Measurements from ENCODE around the gene SIAH2.
A peak's percentile ranks its signal among the peaks of the same experiment; 100 is the strongest.
"Not testable (repeated sequence)": the region's sequence is repeated elsewhere in the genome, so short reads cannot be mapped to it uniquely, and the experiment has no call there.

The SIAH2 gene, protein sequence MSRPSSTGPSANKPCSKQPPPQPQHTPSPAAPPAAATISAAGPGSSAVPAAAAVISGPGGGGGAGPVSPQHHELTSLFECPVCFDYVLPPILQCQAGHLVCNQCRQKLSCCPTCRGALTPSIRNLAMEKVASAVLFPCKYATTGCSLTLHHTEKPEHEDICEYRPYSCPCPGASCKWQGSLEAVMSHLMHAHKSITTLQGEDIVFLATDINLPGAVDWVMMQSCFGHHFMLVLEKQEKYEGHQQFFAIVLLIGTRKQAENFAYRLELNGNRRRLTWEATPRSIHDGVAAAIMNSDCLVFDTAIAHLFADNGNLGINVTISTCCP

DNA sequence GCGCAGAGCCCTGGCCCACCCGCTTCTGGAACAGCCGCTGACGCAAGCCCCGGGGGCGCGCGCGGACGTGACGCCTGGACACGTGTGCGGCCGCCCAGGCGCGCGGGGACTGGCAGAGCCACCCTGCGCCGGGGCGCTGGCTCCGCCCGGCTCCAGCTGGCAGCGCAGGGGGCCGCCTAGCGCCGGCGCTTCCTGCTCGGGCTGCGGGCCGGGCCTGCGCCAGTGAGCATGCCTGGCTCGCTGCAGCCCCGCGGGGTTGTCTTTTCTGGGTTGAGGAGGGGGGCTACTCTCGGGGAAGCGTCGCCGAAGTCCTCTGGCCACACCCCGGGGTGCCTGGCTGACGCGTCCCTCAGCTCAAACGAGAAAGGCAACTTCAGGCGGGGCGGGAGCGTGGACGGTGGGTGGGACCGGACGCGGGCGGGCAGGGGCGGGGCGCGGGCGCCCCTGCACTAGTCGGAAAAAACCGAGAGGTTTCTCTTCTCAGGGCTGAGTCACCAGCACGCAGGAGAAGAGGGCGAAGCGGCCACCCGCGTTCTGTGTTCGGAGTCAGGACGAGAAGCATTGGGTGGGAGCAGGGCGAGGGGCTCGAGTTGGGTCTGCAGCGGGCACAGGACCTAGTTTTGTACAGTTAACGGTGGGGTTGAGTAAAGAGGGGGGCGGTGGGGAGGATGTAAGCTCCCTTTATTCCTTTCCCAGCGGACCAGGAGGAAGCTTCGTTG lies at the start of gene SIAH2:
Gene SIAH2, minus strand, starts transcription at position 48 of the 719 bp plus-strand sequence. CDS start 320 bp downstream, outside the sequence.
- no peaks in the 10 kb centered on the region for H3K27me3 ChIP-seq (ENCODE audit: control insufficient read depth in 1 of 2, insufficient read depth in 2 of 2, low read length in 2 of 2)
- H3K4me3 ChIP-seq (ENCODE audit: low read length in 2 of 2), result peak within 1 kb of the TSS; percentile 82 to 94
- peak within 1 kb of the TSS; percentile 68 to 94 for H3K9ac ChIP-seq (ENCODE audit: low read length in 2 of 2)
- no peaks in the 10 kb centered on the region for H3K36me3 ChIP-seq (ENCODE audit: control insufficient read depth in 2 of 2, insufficient read depth in 2 of 2, low read length in 2 of 2)
- peaks cover 11% of the 10 kb centered on the region for H3K4me1 ChIP-seq (ENCODE audit: control insufficient read depth, insufficient read depth, low read length)
- no peaks in the 10 kb centered on the region for H3K9me3 ChIP-seq (ENCODE audit: control insufficient read depth in 2 of 2, low read length in 2 of 2)
- peak within 1 kb of the TSS; percentile 96 for H3K27ac ChIP-seq (ENCODE audit: low read length)

GRCh38 chr3:150811984-150812383 lies 49.0 kb upstream of the SIAH2 start:
- no peak overlapping the region for H3K9ac ChIP-seq (ENCODE audit: low read length in 2 of 2)
- H3K9me3 ChIP-seq (ENCODE audit: control insufficient read depth in 2 of 2, low read length in 2 of 2), result no peaks in the 10 kb centered on the region

GRCh38 chr3:150810641-150811040 lies 47.7 kb upstream of the SIAH2 start:
- no peaks in the 10 kb centered on the region for H3K9me3 ChIP-seq (ENCODE audit: control insufficient read depth in 2 of 2, low read length in 2 of 2)
- H3K4me1 ChIP-seq (ENCODE audit: control insufficient read depth, insufficient read depth, low read length), result no peaks in the 10 kb centered on the region
- H3K9ac ChIP-seq (ENCODE audit: low read length in 2 of 2), result no peak overlapping the region
- H3K4me3 ChIP-seq (ENCODE audit: low read length in 2 of 2), result no peak overlapping the region
- no peak overlapping the region for H3K27ac ChIP-seq (ENCODE audit: low read length)
- peaks cover 0 to 2% of the 10 kb centered on the region in 2 donors for H3K27me3 ChIP-seq (ENCODE audit: control insufficient read depth in 1 of 2, insufficient read depth in 2 of 2, low read length in 2 of 2)
- H3K36me3 ChIP-seq (ENCODE audit: control insufficient read depth in 2 of 2, insufficient read depth in 2 of 2, low read length in 2 of 2), result no peaks in the 10 kb centered on the region

More at GRCh38 chr3:150811984-150812383, 49.0 kb upstream of the SIAH2 start:
- Histone ChIP-seq H3K27ac (ENCODE audit: low read length) (no peak overlapping the region), H3K27me3 (ENCODE audit: control insufficient read depth in 1 of 2, insufficient read depth in 2 of 2, low read length in 2 of 2) (peaks cover 0 to 2% of the 10 kb centered on the region in 2 donors), H3K36me3 (ENCODE audit: control insufficient read depth in 2 of 2, insufficient read depth in 2 of 2, low read length in 2 of 2) (no peaks in the 10 kb centered on the region), H3K4me3 (ENCODE audit: low read length in 2 of 2) (no peak overlapping the region), H3K4me1 (ENCODE audit: control insufficient read depth, insufficient read depth, low read length) (no peaks in the 10 kb centered on the region)

GRCh38 chr3:150806185-150806835 lies 43.3 kb upstream of the SIAH2 start:
- no peak overlapping the region for H3K4me3 ChIP-seq (ENCODE audit: low read length in 2 of 2)
- no peaks in the 10 kb centered on the region for H3K4me1 ChIP-seq (ENCODE audit: control insufficient read depth, insufficient read depth, low read length)
- no peaks in the 10 kb centered on the region for H3K9me3 ChIP-seq (ENCODE audit: control insufficient read depth in 2 of 2, low read length in 2 of 2)
- peaks cover 0 to 2% of the 10 kb centered on the region in 2 donors for H3K27me3 ChIP-seq (ENCODE audit: control insufficient read depth in 1 of 2, insufficient read depth in 2 of 2, low read length in 2 of 2)
- no peak overlapping the region for H3K27ac ChIP-seq (ENCODE audit: low read length)
- no peak overlapping the region for H3K9ac ChIP-seq (ENCODE audit: low read length in 2 of 2)
- no peaks in the 10 kb centered on the region for H3K36me3 ChIP-seq (ENCODE audit: control insufficient read depth in 2 of 2, insufficient read depth in 2 of 2, low read length in 2 of 2)

DNA sequence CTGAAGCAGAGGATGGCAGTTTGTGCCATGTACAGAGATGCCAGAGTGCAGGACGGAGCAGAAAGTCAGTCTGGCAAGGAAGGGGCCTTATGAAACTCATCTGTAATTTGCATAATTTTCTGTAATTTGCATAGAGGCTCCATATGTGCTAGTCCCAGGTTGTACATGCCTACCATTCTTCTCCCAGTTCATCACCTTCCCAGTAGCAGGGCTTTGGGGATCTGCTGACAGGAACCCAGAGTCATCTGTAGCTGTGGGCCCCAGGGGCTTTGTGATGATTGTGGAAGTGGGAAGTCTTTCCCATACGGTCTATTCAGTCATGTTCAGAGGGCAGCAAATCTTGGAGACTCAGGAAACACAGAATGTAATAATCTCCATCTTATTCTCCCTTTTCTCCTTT lies 42.4 kb upstream of the SIAH2 start:
- H3K9me3 ChIP-seq (ENCODE audit: control insufficient read depth in 2 of 2, low read length in 2 of 2), result no peaks in the 10 kb centered on the region
- H3K36me3 ChIP-seq (ENCODE audit: control insufficient read depth in 2 of 2, insufficient read depth in 2 of 2, low read length in 2 of 2), result no peaks in the 10 kb centered on the region
- peaks cover 0 to 2% of the 10 kb centered on the region in 2 donors for H3K27me3 ChIP-seq (ENCODE audit: control insufficient read depth in 1 of 2, insufficient read depth in 2 of 2, low read length in 2 of 2)
- no peaks in the 10 kb centered on the region for H3K4me1 ChIP-seq (ENCODE audit: control insufficient read depth, insufficient read depth, low read length)
- H3K27ac ChIP-seq (ENCODE audit: low read length), result no peak overlapping the region
- no peak overlapping the region for H3K9ac ChIP-seq (ENCODE audit: low read length in 2 of 2)
- H3K4me3 ChIP-seq (ENCODE audit: low read length in 2 of 2), result no peak overlapping the region

DNA sequence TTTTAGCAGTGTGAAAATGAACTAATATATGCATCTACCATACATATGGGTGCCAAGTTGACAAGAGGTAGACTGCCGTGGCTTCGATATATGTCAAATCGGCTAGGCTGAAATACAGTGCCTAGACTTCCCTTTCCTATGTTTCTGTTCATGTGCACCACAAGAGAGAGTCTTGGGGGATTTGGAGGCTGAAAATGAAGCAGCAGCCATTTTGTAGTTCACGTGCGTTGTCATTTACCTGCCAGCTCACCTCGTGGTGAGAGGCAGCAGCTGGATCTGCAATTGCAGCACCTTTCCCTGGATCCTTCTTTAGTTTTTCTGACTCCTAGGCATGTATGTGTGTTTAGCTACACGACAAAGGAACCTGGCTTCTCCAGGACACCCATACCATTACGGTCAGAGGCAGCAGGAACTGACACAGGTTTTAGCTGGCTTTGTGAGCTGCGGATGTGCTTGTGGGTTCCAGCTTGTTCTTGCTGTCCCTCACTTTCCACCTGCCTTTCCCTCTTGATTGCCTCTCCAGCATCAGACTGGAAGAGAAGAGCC lies 40.5 kb upstream of the SIAH2 start:
- H3K27me3 ChIP-seq (ENCODE audit: control insufficient read depth in 1 of 2, insufficient read depth in 2 of 2, low read length in 2 of 2), result peaks cover 0 to 2% of the 10 kb centered on the region in 2 donors
- H3K36me3 ChIP-seq (ENCODE audit: control insufficient read depth in 2 of 2, insufficient read depth in 2 of 2, low read length in 2 of 2), result no peaks in the 10 kb centered on the region
- H3K27ac ChIP-seq (ENCODE audit: low read length), result no peak overlapping the region
- H3K4me3 ChIP-seq (ENCODE audit: low read length in 2 of 2), result no peak overlapping the region
- no peak overlapping the region for H3K9ac ChIP-seq (ENCODE audit: low read length in 2 of 2)
- H3K9me3 ChIP-seq (ENCODE audit: control insufficient read depth in 2 of 2, low read length in 2 of 2), result no peaks in the 10 kb centered on the region
- H3K4me1 ChIP-seq (ENCODE audit: control insufficient read depth, insufficient read depth, low read length), result no peaks in the 10 kb centered on the region

- peaks cover 0 to 2% of the 10 kb centered on the region in 2 donors for H3K27me3 ChIP-seq (ENCODE audit: control insufficient read depth in 1 of 2, insufficient read depth in 2 of 2, low read length in 2 of 2)
- H3K4me1 ChIP-seq (ENCODE audit: control insufficient read depth, insufficient read depth, low read length), result no peaks in the 10 kb centered on the region
- no peaks in the 10 kb centered on the region for H3K9me3 ChIP-seq (ENCODE audit: control insufficient read depth in 2 of 2, low read length in 2 of 2)
- H3K9ac ChIP-seq (ENCODE audit: low read length in 2 of 2), result no peak overlapping the region
- H3K4me3 ChIP-seq (ENCODE audit: low read length in 2 of 2), result no peak overlapping the region
- H3K27ac ChIP-seq (ENCODE audit: low read length), result no peak overlapping the region
- H3K36me3 ChIP-seq (ENCODE audit: control insufficient read depth in 2 of 2, insufficient read depth in 2 of 2, low read length in 2 of 2), result no peaks in the 10 kb centered on the region
Observed at GRCh38 chr3:150800722-150801121, 37.8 kb upstream of the SIAH2 start.

GRCh38 chr3:150798122-150798618 lies 35.2 kb upstream of the SIAH2 start:
- Histone ChIP-seq H3K9me3 (ENCODE audit: control insufficient read depth in 2 of 2, low read length in 2 of 2) (no peaks in the 10 kb centered on the region), H3K4me1 (ENCODE audit: control insufficient read depth, insufficient read depth, low read length) (no peaks in the 10 kb centered on the region), H3K4me3 (ENCODE audit: low read length in 2 of 2) (no peak overlapping the region), H3K9ac (ENCODE audit: low read length in 2 of 2) (no peak overlapping the region), H3K36me3 (ENCODE audit: control insufficient read depth in 2 of 2, insufficient read depth in 2 of 2, low read length in 2 of 2) (no peaks in the 10 kb centered on the region), H3K27me3 (ENCODE audit: control insufficient read depth in 1 of 2, insufficient read depth in 2 of 2, low read length in 2 of 2) (peaks cover 0 to 3% of the 10 kb centered on the region in 2 donors), H3K27ac (ENCODE audit: low read length) (no peak overlapping the region)

DNA sequence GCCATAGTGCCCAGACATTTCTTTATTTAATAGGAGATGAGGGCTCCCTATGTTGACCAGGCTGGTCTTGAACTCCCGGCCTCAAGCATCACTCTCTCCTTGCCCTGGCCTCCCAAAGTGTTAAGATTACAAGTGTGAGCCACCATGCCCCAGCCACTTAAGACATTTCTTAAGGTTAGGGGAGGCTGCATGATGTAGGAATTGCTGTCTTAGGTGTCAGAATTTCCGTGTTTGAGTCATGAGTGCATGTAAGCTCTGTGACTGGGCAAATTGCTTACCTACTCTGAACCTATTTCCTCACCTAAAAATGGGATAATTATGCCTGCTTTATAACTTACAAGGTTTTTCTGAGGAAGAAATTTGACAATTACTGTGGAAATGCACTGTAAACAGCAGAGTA lies 34.2 kb upstream of the SIAH2 start:
- Histone ChIP-seq H3K9me3 (ENCODE audit: control insufficient read depth in 2 of 2, low read length in 2 of 2) (no peaks in the 10 kb centered on the region), H3K27me3 (ENCODE audit: control insufficient read depth in 1 of 2, insufficient read depth in 2 of 2, low read length in 2 of 2) (peaks cover 0 to 3% of the 10 kb centered on the region in 2 donors), H3K4me1 (ENCODE audit: control insufficient read depth, insufficient read depth, low read length) (no peaks in the 10 kb centered on the region), H3K27ac (ENCODE audit: low read length) (no peak overlapping the region), H3K4me3 (ENCODE audit: low read length in 2 of 2) (no peak overlapping the region), H3K9ac (ENCODE audit: low read length in 2 of 2) (no peak overlapping the region), H3K36me3 (ENCODE audit: control insufficient read depth in 2 of 2, insufficient read depth in 2 of 2, low read length in 2 of 2) (no peaks in the 10 kb centered on the region)

GRCh38 chr3:150796527-150796926 lies 33.6 kb upstream of the SIAH2 start:
- not testable (repeated sequence) for H3K27ac ChIP-seq (ENCODE audit: low read length); H3K9me3 ChIP-seq (ENCODE audit: control insufficient read depth in 2 of 2, low read length in 2 of 2); H3K27me3 ChIP-seq (ENCODE audit: control insufficient read depth in 1 of 2, insufficient read depth in 2 of 2, low read length in 2 of 2); H3K4me3 ChIP-seq (ENCODE audit: low read length in 2 of 2); H3K4me1 ChIP-seq (ENCODE audit: control insufficient read depth, insufficient read depth, low read length); H3K36me3 ChIP-seq (ENCODE audit: control insufficient read depth in 2 of 2, insufficient read depth in 2 of 2, low read length in 2 of 2); H3K9ac ChIP-seq (ENCODE audit: low read length in 2 of 2)
